GM19395 (cell line): ENCODE results near the gene ZEB2.

ENCODE experiments used
- ATAC-seq: cut with Tn5 transposase; IDR thresholded peaks from one replicate; pipeline ENCODE4 v1.9.1; 2021; ENCODE audit warnings: mild to moderate bottlenecking, moderate library complexity; ENCODE audit not compliant: unreplicated experiment

ZEB2 gene

GRCh38 chr2:144514616-144515091 lies 5.3 kb downstream of the ZEB2 start:
- no peak for ATAC-seq

- no peak for ATAC-seq
These were observed 6.4 kb downstream of the ZEB2 start for GRCh38 chr2:144513388-144514101.

GRCh38 chr2:144512891-144513351 lies 7.0 kb downstream of the ZEB2 start:
- no peak for ATAC-seq

- ATAC-seq = no peak
These were observed 7.4 kb downstream of the ZEB2 start for GRCh38 chr2:144512470-144512869.

DNA sequence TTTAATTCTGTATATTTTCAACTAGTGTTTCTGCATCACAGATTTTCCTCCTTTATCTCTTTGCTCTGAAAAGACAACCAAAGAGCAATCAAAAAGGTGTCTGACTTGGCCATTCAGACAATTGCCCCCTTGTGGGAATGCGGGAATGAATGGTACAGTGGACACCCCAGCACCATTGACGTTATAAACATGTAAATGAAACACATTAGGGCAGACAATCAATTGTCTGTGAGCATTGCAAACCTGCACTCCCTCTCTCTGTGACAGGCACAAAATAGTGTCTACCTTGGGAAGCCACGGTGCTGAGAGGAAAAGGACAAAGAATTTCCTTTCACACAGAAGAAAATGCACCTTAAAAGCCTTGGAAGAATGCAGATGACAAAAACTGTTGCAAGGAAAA lies 8.0 kb downstream of the ZEB2 start:
- no peak for ATAC-seq

DNA sequence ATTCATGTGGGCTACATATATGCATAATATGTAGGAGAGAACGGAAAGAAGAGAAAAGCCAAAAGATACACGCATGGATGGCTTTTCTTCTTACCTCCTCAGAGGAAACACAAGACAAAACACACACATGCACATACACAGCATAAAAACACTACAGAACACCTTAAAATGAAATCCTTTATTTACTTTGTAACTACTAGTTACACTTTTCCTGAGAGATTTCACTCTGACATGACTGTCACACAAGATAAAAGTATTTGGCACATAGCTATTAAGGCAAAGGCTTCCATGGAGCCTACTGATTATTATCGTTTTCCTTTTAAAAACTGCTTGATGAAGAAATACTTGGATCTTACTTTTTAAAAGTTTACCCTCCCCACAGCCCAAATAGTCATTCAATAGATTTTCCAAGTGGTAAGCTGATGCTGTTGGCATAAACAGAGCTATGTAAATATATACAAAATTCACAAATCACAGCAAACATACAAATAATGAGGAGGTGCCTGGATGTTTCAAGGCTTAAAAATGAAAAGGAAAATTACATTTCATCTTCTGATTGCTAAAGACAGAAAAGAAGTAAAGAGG lies 8.6 kb downstream of the ZEB2 start:
- ATAC-seq = no peak

DNA sequence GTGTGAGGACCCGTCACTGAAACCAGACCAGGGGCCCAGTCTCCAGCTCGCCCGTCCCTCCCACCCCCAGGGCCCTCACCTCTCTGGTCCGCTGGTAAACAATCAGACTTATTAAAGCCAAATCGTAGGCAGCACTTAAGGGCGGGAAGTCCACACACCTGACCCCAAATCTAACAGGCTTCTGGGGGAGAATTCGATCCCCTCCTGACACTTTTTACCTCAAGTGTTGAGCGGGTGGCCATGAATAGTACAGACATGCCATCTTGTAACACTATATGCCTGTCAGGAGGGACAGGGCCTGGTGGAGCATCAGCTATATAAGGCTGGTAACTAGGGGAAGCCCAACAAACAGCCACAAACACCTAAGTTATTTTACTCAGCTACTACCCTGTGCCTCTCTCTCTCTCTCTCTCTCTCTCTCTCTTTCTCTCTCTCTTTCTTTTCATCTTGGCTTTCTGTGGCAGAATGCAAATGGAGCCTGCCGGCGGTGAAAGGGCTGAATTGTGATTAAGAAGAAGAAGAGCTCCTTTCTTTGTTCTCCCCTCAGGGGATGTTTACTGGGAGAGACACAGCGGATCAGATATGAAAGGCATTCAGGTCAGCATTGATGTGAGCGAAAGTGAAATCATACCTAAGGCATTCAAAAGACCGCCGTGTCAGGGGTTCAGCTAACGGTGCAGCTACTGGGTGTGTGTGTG lies 9.5 kb downstream of the ZEB2 start:
- ATAC-seq = peak; percentile 72

GRCh38 chr2:144509879-144510221 lies 10.1 kb downstream of the ZEB2 start:
- no peak for ATAC-seq

GRCh38 chr2:144509001-144509878 lies 10.7 kb downstream of the ZEB2 start:
- ATAC-seq = no peak

DNA sequence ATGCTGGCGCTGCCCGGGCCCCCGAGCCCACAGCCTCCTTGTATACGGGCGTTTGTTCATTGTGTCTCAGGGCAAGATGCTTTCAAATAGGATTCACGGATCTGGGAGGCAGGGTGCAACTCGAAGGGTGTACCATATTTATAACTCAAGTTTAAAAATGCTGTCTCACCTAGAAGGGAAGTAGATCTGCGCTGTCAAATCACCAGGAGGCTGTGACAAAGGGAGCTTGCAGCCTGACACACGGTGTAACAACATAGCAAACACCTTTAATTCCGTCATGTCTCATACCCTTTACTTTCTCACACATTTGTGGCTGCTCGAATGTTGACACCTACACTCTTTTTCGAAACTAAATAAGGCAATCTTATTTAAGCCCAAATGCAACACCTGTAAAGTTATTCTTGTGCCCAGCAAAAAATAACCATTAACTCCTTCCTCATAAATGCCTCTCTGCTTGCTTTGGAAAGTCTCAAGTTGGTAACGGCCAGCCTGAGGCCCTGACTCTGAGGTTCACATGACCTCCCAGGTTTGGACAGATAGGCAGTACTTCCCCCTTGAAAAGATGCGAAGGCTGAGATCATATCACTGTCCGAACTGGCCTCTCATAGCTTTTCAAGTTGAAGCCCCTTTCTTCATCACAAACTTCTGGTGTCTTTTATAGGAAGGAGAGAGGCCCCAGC lies 11.6 kb downstream of the ZEB2 start:
- no peak for ATAC-seq

DNA sequence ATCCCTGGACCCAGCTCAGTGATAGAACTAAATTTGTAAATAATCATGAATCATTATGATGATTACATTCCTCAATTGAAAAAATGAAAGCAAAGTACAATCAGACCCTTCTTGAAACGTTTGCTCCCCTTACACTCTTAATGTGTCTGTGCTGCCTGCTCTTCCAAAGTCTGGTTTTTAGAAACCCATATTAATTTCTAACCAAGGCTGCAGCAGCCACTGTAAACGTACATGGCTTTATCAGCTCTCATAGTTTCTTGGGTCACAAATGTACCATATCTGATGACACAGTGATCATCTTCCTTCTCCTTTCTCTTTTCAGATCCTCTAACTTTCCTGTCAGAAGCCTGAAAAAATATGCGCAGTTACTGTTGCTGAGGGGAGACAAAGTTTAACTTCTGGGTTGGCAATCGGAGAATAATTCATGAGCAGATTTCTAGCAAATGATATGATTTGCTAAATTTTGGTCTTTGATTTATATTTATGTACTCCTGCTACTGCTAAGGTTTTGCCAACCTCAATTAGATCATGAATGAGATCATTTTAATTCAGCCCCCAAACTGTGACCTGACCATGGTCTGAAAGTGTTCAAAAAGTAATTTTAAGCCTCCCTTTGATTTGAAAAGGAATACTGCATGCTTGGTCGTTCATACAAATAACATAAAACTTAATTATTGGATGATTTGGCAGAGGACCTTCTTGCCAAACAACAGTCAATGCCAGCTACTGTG lies 12.3 kb downstream of the ZEB2 start:
- no peak for ATAC-seq

GRCh38 chr2:144505245-144505831 lies 14.6 kb downstream of the ZEB2 start:
- no peak for ATAC-seq

GRCh38 chr2:144504218-144504641 lies 15.7 kb downstream of the ZEB2 start:
- ATAC-seq = no peak

DNA sequence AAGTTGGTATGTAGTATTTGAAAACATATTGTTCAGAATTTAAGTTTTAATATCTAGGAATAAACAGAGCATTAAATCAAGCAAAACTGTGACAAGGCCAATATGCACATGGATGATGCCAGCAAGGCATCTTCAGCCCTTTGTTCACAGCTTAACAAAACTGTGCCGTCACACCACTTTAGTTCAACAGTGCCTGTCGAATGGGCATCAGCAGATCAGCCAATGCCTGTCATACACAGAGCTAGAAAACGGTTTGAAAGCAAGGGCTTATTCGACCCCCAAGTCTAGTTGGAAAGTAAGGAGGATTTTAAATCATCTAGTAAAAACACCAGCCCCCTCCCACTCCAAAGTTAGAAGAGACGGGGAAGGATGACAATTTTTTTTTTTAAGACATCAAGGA lies 16.7 kb downstream of the ZEB2 start:
- ATAC-seq = no peak

DNA sequence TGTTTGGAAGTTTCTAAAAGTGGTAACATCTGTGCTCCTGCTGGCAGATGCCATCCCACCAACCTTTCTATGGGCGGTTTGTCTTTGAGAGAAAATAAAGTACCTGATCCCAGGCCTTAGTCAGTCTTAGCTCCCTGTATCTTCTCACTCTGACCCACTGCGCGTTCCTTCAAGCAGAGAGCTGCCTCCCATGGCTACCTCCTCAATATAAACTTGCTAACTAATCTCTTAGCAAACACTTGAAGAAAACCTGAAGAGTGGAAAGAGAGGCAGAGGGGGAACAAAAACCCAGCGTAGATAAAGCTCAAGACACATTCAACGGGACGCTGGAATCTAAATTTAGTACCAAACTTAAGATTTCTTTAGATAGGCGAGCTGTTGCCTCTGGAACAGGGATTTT lies 17.6 kb downstream of the ZEB2 start:
- no peak for ATAC-seq

GRCh38 chr2:144501627-144502026 lies 18.3 kb downstream of the ZEB2 start:
- ATAC-seq = no peak

- no peak for ATAC-seq
These were observed 18.8 kb downstream of the ZEB2 start for GRCh38 chr2:144501118-144501517.

DNA sequence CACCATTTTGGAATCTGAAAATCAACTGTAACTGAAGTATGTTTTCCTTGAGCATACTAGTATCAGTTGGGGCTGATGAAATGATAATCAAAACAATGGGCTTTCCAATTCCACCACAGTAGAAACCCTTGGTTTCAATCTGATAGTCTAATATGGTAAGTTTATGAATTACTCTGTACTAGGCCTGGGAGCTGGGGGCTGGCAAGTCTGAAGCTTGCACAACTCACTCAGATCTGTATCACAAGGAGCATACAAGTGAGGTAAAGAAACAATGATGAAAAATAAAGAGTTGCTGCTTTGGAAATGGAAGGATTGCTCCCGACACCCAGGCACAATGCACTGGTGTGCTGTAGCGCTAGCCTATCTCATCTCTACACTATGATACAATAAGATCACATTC lies 19.4 kb downstream of the ZEB2 start:
- no peak for ATAC-seq

GRCh38 chr2:144498277-144498676 lies 21.6 kb downstream of the ZEB2 start:
- ATAC-seq = no peak
